GM12891 (cell line): ENCODE data around the gene ARG2.

ENCODE experiments used
- PAX5 ChIP-seq: IDR thresholded peaks from 2 replicates; pipeline ENCODE4 v1.6.1; 2011; ENCODE audit warnings: low read length, moderate library complexity, mild to moderate bottlenecking; ENCODE audit not compliant: insufficient read depth, severe bottlenecking
- POLR2A ChIP-seq: IDR thresholded peaks from 2 replicates; pipeline ENCODE4 v1.6.1; 2011; ENCODE audit warnings: low read depth, low read length, control low read depth
- POLR2AphosphoS5 ChIP-seq: IDR thresholded peaks from 2 replicates; pipeline ENCODE4 v1.6.1; 2011; ENCODE audit warnings: low read depth, low read length, control low read depth
- SPI1 ChIP-seq: IDR thresholded peaks from 2 replicates; pipeline ENCODE4 v1.6.1; 2011; ENCODE audit warnings: low read depth, low read length, control low read depth
- TAF1 ChIP-seq: IDR thresholded peaks from 2 replicates; pipeline ENCODE4 v1.6.1; 2011; ENCODE audit warnings: low read depth, low read length, control low read depth

DNA sequence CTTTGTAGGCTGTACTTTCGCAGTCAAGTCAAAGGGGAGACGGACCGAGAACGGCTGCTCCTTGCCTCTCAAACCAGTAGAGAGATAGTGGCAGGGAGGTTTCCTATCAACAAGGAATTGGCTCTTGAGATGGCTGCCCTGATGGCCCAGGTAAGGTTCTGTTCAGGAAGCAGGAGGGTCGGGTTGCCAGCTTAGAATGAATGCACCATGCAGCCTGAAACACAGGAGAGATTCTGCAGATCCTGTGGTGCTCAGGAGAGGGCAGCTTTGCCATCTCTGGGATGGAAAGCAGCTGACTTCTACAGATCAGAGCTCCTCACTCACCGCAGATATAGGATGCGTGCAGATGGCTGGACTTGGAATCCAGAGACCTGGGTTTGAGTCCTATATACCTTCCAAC is 37.7 kb upstream of the ARG2 start:
- TF ChIP-seq POLR2A (no peak), SPI1 (no peak), POLR2AphosphoS5 (no peak), PAX5 (no peak), TAF1 (no peak)
